NCI-H1417 treated with DMSO at 0.1 percent for 48 hours (cell line): Measurements from ENCODE around the gene MPRIP.

Source experiments
- DNase-seq: peaks from one replicate; lab custom pipeline; 2025; lab: John Stamatoyannopoulos, UW

The MPRIP gene

GRCh38 chr17:17086585-17086984, 44.3 kb downstream of the MPRIP start:
- DNase-seq, result no peak

GRCh38 chr17:17087424-17088015, 45.3 kb downstream of the MPRIP start:
- no peak for DNase-seq

GRCh38 chr17:17088086-17088485, 45.8 kb downstream of the MPRIP start:
- no peak for DNase-seq

GRCh38 chr17:17088541-17089525, 46.6 kb downstream of the MPRIP start:
- DNase-seq, result no peak

- DNase-seq, result no peak
Observed at GRCh38 chr17:17089796-17090641, 47.8 kb downstream of the MPRIP start.

- no peak for DNase-seq
Observed at GRCh38 chr17:17090642-17091103, 48.4 kb downstream of the MPRIP start.

- no peak for DNase-seq
Observed at GRCh38 chr17:17091276-17091675, 49.0 kb downstream of the MPRIP start.

- no peak for DNase-seq
Observed at GRCh38 chr17:17091856-17092756, 49.8 kb downstream of the MPRIP start.

GRCh38 chr17:17093764-17094163, 51.5 kb downstream of the MPRIP start:
- no peak for DNase-seq

GRCh38 chr17:17096438-17097178, 54.4 kb downstream of the MPRIP start:
- DNase-seq, result no peak

GRCh38 chr17:17097763-17098345, 55.6 kb downstream of the MPRIP start:
- DNase-seq, result no peak

GRCh38 chr17:17098551-17099179, 56.4 kb downstream of the MPRIP start:
- no peak for DNase-seq

- DNase-seq, result no peak
Observed at GRCh38 chr17:17102176-17102575, 59.9 kb downstream of the MPRIP start.

- no peak for DNase-seq
Observed at GRCh38 chr17:17103160-17103559, 60.9 kb downstream of the MPRIP start.

GRCh38 chr17:17104036-17104435, 61.8 kb downstream of the MPRIP start:
- no peak for DNase-seq

GRCh38 chr17:17104494-17104893, 62.2 kb downstream of the MPRIP start:
- DNase-seq, result no peak

GRCh38 chr17:17105976-17106375, 63.7 kb downstream of the MPRIP start:
- DNase-seq, result no peak

- no peak for DNase-seq
Observed at GRCh38 chr17:17106756-17107155, 64.5 kb downstream of the MPRIP start.

- no peak for DNase-seq
Observed at GRCh38 chr17:17107281-17107680, 65.0 kb downstream of the MPRIP start.
